PC-3 (cell line): ENCODE data around the gene SPACA6. TPM values are rescaled to one million over a fixed set of nuclear protein-coding genes. Genes with fewer than 3 reads are reported as not detected.

Source experiments
- ATAC-seq: fragments of 200-7000 bp; cut with Tn5 transposase; 2 replicates; pipeline ENCODE4 v1.9.1; 2020; ENCODE audit warnings: mild to moderate bottlenecking, moderate library complexity
- BruUV-seq: library from RNA; stranded (reverse); fragments of 400-500 nt; replicated peaks from 2 replicates; lab custom pipeline; 2021; lab: Mats Ljungman, UMichigan
- CTCF ChIA-PET: fragments of 300-600 bp; sonication (Branson Sonifier 250); formaldehyde crosslinking; loops from one replicate; lab custom pipeline; 2022; ENCODE audit warnings: antibody characterized with exemption; lab: Charles Lee
- POLR2A ChIA-PET: fragments of 300-600 bp; sonication (Branson Sonifier 250); formaldehyde crosslinking; loops from one replicate; lab custom pipeline; 2022; ENCODE audit warnings: antibody characterized with exemption; ENCODE audit not compliant: unreplicated experiment; lab: Charles Lee
- DNase-seq: peaks from one replicate; pipeline ENCODE4 v3.0.0-alpha.2; 2015
- H2AFZ ChIP-seq: fragments of 300-600 bp; sonication (generic); 2 replicates; pipeline ENCODE4 v1.6.0; 2016; ENCODE audit warnings: antibody characterized with exemption, low read length
- H3F3A ChIP-seq: fragments of 300-600 bp; sonication (generic); one replicate; pipeline ENCODE4 v1.6.0; 2017; ENCODE audit warnings: antibody characterized with exemption, low read length, control low read depth, mild to moderate bottlenecking; ENCODE audit not compliant: unreplicated experiment
- H3K27ac ChIP-seq: fragments of 300-600 bp; sonication (generic); 2 replicates; pipeline ENCODE4 v1.5.1; 2016; ENCODE audit warnings: mild to moderate bottlenecking, low read length
- H3K27me3 ChIP-seq: fragments of 300-600 bp; sonication (generic); 2 replicates; pipeline ENCODE4 v1.6.1; 2016; ENCODE audit warnings: low read length, mixed read lengths
- H3K36me3 ChIP-seq: fragments of 300-600 bp; sonication (generic); 2 replicates; pipeline ENCODE4 v1.6.1; 2016; ENCODE audit warnings: low read depth, mixed run types, low read length, mixed read lengths
- H3K4me1 ChIP-seq: fragments of 300-600 bp; sonication (generic); 2 replicates; pipeline ENCODE4 v1.5.1; 2016; ENCODE audit warnings: low read length; ENCODE audit not compliant: insufficient read depth
- H3K4me2 ChIP-seq: fragments of 300-600 bp; sonication (generic); 2 replicates; pipeline ENCODE4 v1.6.0; 2016; ENCODE audit warnings: low read length
- H3K4me3 ChIP-seq: fragments of 300-600 bp; sonication (generic); 2 replicates; pipeline ENCODE4 v1.5.1; 2016; ENCODE audit warnings: mild to moderate bottlenecking, low read length, mixed read lengths
- H3K79me2 ChIP-seq: fragments of 300-600 bp; sonication (generic); 2 replicates; pipeline ENCODE4 v1.6.1; 2017; ENCODE audit warnings: low read length, mixed read lengths
- H3K9ac ChIP-seq: fragments of 300-600 bp; sonication (generic); 2 replicates; pipeline ENCODE4 v1.6.0; 2016; ENCODE audit warnings: mild to moderate bottlenecking, low read length
- H3K9me2 ChIP-seq: fragments of 300-600 bp; sonication (generic); replicated peaks from 2 replicates; pipeline ENCODE4 v1.6.1; 2016; ENCODE audit warnings: mixed run types, low read length, mixed read lengths
- H3K9me3 ChIP-seq: fragments of 300-600 bp; sonication (generic); 2 replicates; pipeline ENCODE4 v1.6.1; 2016; ENCODE audit warnings: low read length, mixed read lengths
- H4K20me1 ChIP-seq: fragments of 300-600 bp; sonication (generic); 2 replicates; pipeline ENCODE4 v1.6.1; 2016; ENCODE audit warnings: low read length, mixed read lengths
- CTCF ChIP-seq: fragments of 300-600 bp; sonication (generic); conservative IDR thresholded peaks from 2 replicates; pipeline ENCODE4 v1.5.1; 2017; ENCODE audit warnings: antibody characterized with exemption, low read depth, mild to moderate bottlenecking, low read length
- EZH2 ChIP-seq: fragments of 300-600 bp; sonication (generic); IDR thresholded peaks from one replicate; pipeline ENCODE4 v1.6.1; 2017; ENCODE audit warnings: antibody characterized with exemption, mild to moderate bottlenecking, low read length; ENCODE audit not compliant: unreplicated experiment
- EZH2phosphoT487 ChIP-seq: fragments of 300-600 bp; sonication (generic); IDR thresholded peaks from 2 replicates; pipeline ENCODE4 v1.6.1; 2018; ENCODE audit warnings: mild to moderate bottlenecking, antibody characterized with exemption, low read length, borderline replicate concordance
- intact Hi-C: fragments of 100-400 bp; cut with micrococcal nuclease; formaldehyde crosslinking; loops from 2 replicates; pipeline ENCODE4 v1.9.0; 2023
- total RNA-seq: library from RNA; depleted of rRNA; stranded (reverse); fragments of >200 nt; gene quantifications from 2 replicates; pipeline ENCODE4 v1.2.3, GENCODE V29; 2014

SPACA6 gene
- total RNA-seq, 1 experiment from 2014 or later, result 10.1 TPM

- no peaks in the 10 kb centered on the region for H3K9me2 ChIP-seq
- ATAC-seq, result no peak
- ChIA-PET POLR2A (no interaction called here), CTCF (no interaction called here)
- H3K9me3 ChIP-seq, result no peaks in the 10 kb centered on the region
- DNase-seq, result no peak
- peaks cover 45% of the 10 kb centered on the region for H3K79me2 ChIP-seq
- H3K9ac ChIP-seq, result no peak overlapping the region
- no peak overlapping the region for H3K27ac ChIP-seq
- peaks cover 27% of the 10 kb centered on the region for H4K20me1 ChIP-seq
- H3F3A ChIP-seq, result no peaks in the 10 kb centered on the region
- no peaks in the 10 kb centered on the region for H3K27me3 ChIP-seq
- peaks cover 6% of the 10 kb centered on the region; the same call in 1 of the 2 replicates for H3K4me1 ChIP-seq
- TF ChIP-seq EZH2phosphoT487 (no peak), CTCF (no peak), EZH2 (no peak)
- no TSS peak for BruUV-seq
- H2AFZ ChIP-seq, result no peak overlapping the region
- no peak overlapping the region for H3K4me3 ChIP-seq
- H3K36me3 ChIP-seq, result peaks cover 72% of the 10 kb centered on the region
- H3K4me2 ChIP-seq, result no peak overlapping the region
- intact Hi-C loops, result no loop called here
Measured at GRCh38 chr19:51696606-51697005, 3.5 kb downstream of the SPACA6 start.

GRCh38 chr19:51697169-51697776 is 4.1 kb downstream of the SPACA6 start:
- no peaks in the 10 kb centered on the region for H3F3A ChIP-seq
- TF ChIP-seq EZH2phosphoT487 (no peak), EZH2 (no peak), CTCF (no peak)
- no peak overlapping the region for H3K27ac ChIP-seq
- DNase-seq (no peak), ATAC-seq (no peak)
- ChIA-PET CTCF (no interaction called here), POLR2A (no interaction called here)
- no peaks in the 10 kb centered on the region for H3K9me2 ChIP-seq
- no peak overlapping the region for H3K4me2 ChIP-seq
- H3K9ac ChIP-seq, result no peak overlapping the region
- no TSS peak for BruUV-seq
- no peak overlapping the region for H2AFZ ChIP-seq
- no peak overlapping the region for H3K4me3 ChIP-seq
- H3K27me3 ChIP-seq, result no peaks in the 10 kb centered on the region
- H3K9me3 ChIP-seq, result no peaks in the 10 kb centered on the region
- peaks cover 22% of the 10 kb centered on the region for H4K20me1 ChIP-seq
- H3K79me2 ChIP-seq, result peaks cover 38% of the 10 kb centered on the region
- H3K4me1 ChIP-seq, result no peaks in the 10 kb centered on the region
- peaks cover 74% of the 10 kb centered on the region for H3K36me3 ChIP-seq
- intact Hi-C loops, result no loop called here

GRCh38 chr19:51698296-51698695 is 5.2 kb downstream of the SPACA6 start:
- peaks cover 13% of the 10 kb centered on the region for H4K20me1 ChIP-seq
- peaks cover 5% of the 10 kb centered on the region for H3F3A ChIP-seq
- no peak overlapping the region for H3K4me3 ChIP-seq
- H3K79me2 ChIP-seq, result peaks cover 28% of the 10 kb centered on the region
- no peaks in the 10 kb centered on the region for H3K27me3 ChIP-seq
- intact Hi-C loops, result no loop called here
- H3K27ac ChIP-seq, result no peak overlapping the region
- peaks cover 70% of the 10 kb centered on the region for H3K36me3 ChIP-seq
- BruUV-seq, result no TSS peak
- H3K4me1 ChIP-seq, result no peaks in the 10 kb centered on the region
- no peak overlapping the region for H3K4me2 ChIP-seq
- H3K9me2 ChIP-seq, result no peaks in the 10 kb centered on the region
- CTCF ChIA-PET, result no interaction called here
- POLR2A ChIA-PET, result no interaction called here
- TF ChIP-seq EZH2phosphoT487 (no peak), EZH2 (no peak), CTCF (no peak)
- H3K9ac ChIP-seq, result no peak overlapping the region
- no peaks in the 10 kb centered on the region for H3K9me3 ChIP-seq
- H2AFZ ChIP-seq, result no peak overlapping the region
- DNase-seq, result no peak
- no peak for ATAC-seq
